PFSK-1 (cell line): Measurements from ENCODE around the gene WDR37.

Source experiments
- FOXP2 ChIP-seq: optimal IDR thresholded peaks from 2 replicates; pipeline ENCODE3; 2011; ENCODE audit warnings: borderline replicate concordance, control low read depth, inconsistent platforms; ENCODE audit not compliant: insufficient read depth; ENCODE audit errors: extremely low read length, extremely low read depth
- POLR2AphosphoS5 ChIP-seq: IDR thresholded peaks from 2 replicates; pipeline ENCODE4 v1.6.1; 2012; ENCODE audit warnings: low read depth, mild to moderate bottlenecking, control low read depth, low read length, moderate library complexity
- REST ChIP-seq, 2 experiments: IDR thresholded peaks; 2 replicates each; pipeline versions ENCODE4 v1.6.1 to v1.8.0; 2011 to 2012; ENCODE audit warnings: low read depth in 2 of 2, low read length in 2 of 2, control low read depth in 1 of 2, inconsistent platforms in 1 of 2, mild to moderate bottlenecking in 1 of 2, moderate library complexity in 1 of 2; ENCODE audit not compliant: insufficient read depth in 1 of 2
- SIN3A ChIP-seq: IDR thresholded peaks from 2 replicates; pipeline ENCODE4 v1.6.1; 2012; ENCODE audit warnings: mild to moderate bottlenecking, low read length, moderate library complexity, borderline replicate concordance; ENCODE audit not compliant: insufficient read depth
- TAF1 ChIP-seq: IDR thresholded peaks from 2 replicates; pipeline ENCODE4 v1.6.1; 2012; ENCODE audit warnings: low read length, control low read depth, borderline replicate concordance; ENCODE audit not compliant: insufficient read depth

WDR37 gene

GRCh38 chr10:1121271-1121970 is 65.2 kb downstream of the WDR37 start:
- TF ChIP-seq FOXP2 (no peak), REST (IDR thresholded peaks at IDR 0.05; ENCODE audit: insufficient read depth in 1 of 2, low read depth in 2 of 2, low read length in 2 of 2) (no peak), POLR2AphosphoS5 (no peak), TAF1 (no peak), SIN3A (no peak)

GRCh38 chr10:1122349-1122748 is 66.2 kb downstream of the WDR37 start:
- TF ChIP-seq REST (IDR thresholded peaks at IDR 0.05; ENCODE audit: insufficient read depth in 1 of 2, low read depth in 2 of 2, low read length in 2 of 2): no peak
- TF ChIP-seq SIN3A: no peak
- TF ChIP-seq POLR2AphosphoS5: no peak
- TF ChIP-seq FOXP2: no peak
- TF ChIP-seq TAF1: no peak

GRCh38 chr10:1123198-1123597 is 67.0 kb downstream of the WDR37 start:
- TF ChIP-seq FOXP2: no peak
- no peak for TF ChIP-seq TAF1
- TF ChIP-seq SIN3A: no peak
- no peak for TF ChIP-seq REST (IDR thresholded peaks at IDR 0.05; ENCODE audit: insufficient read depth in 1 of 2, low read depth in 2 of 2, low read length in 2 of 2)
- no peak for TF ChIP-seq POLR2AphosphoS5

- TF ChIP-seq SIN3A (no peak), REST (IDR thresholded peaks at IDR 0.05; ENCODE audit: insufficient read depth in 1 of 2, low read depth in 2 of 2, low read length in 2 of 2) (no peak), FOXP2 (no peak), POLR2AphosphoS5 (no peak), TAF1 (no peak)
These were observed 67.8 kb downstream of the WDR37 start for GRCh38 chr10:1123972-1124371.

GRCh38 chr10:1124796-1125195 is 68.6 kb downstream of the WDR37 start:
- TF ChIP-seq POLR2AphosphoS5 (no peak), REST (IDR thresholded peaks at IDR 0.05; ENCODE audit: insufficient read depth in 1 of 2, low read depth in 2 of 2, low read length in 2 of 2) (no peak), TAF1 (no peak), FOXP2 (no peak), SIN3A (no peak)
